ENCODE measurements around the gene KCTD12. TPM values are rescaled to one million over a fixed set of nuclear protein-coding genes. Genes with fewer than 3 reads are reported as not detected.

KCTD12 gene
- total RNA-seq, 4 donors from 2014 or later, result 112 to 169 (median 148) TPM

DNA sequence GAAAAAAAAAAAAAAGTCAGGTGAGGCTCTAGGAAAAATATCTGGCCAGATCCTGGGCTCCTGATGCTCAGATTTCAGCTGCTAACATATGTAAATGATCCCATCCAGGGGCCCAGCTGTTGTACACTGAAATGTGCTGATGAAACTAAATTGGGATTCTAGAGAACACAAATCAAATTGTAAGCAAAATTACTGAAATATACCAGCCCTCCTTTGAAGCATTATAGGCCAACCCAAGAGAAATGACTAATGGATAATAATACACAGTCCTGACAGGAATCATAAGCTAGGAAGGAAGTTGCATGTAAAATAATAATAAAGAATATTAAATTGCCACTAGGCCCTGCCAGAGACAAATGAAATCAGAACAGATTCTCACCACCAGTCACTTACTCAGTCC lies 17.8 kb downstream of the KCTD12 start:
- Histone ChIP-seq H3K4me3 (no peak overlapping the region), H3K9me3 (no peaks in the 10 kb centered on the region), H3K36me3 (no peaks in the 10 kb centered on the region), H3K27me3 (no peaks in the 10 kb centered on the region), H3K4me1 (peaks cover 0 to 5% (median 2%) of the 10 kb centered on the region in 4 donors), H3K27ac (replicated peaks in 1 of 4) (no peak overlapping the region)
- TF ChIP-seq, protein P1, sequence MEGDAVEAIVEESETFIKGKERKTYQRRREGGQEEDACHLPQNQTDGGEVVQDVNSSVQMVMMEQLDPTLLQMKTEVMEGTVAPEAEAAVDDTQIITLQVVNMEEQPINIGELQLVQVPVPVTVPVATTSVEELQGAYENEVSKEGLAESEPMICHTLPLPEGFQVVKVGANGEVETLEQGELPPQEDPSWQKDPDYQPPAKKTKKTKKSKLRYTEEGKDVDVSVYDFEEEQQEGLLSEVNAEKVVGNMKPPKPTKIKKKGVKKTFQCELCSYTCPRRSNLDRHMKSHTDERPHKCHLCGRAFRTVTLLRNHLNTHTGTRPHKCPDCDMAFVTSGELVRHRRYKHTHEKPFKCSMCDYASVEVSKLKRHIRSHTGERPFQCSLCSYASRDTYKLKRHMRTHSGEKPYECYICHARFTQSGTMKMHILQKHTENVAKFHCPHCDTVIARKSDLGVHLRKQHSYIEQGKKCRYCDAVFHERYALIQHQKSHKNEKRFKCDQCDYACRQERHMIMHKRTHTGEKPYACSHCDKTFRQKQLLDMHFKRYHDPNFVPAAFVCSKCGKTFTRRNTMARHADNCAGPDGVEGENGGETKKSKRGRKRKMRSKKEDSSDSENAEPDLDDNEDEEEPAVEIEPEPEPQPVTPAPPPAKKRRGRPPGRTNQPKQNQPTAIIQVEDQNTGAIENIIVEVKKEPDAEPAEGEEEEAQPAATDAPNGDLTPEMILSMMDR (IDR thresholded peaks at IDR 0.05), result no peak
- no peak for TF ChIP-seq EP300 (IDR thresholded peaks at IDR 0.05)
- no peak for TF ChIP-seq POLR2A (IDR thresholded peaks at IDR 0.05; ENCODE audit: low read depth)
- TF ChIP-seq POLR2AphosphoS5 (IDR thresholded peaks at IDR 0.05), result no peak
- intact Hi-C loops (cut with DNase I), result no loop called here
- no peak for DNase-seq (ENCODE audit: extremely low spot score)

DNA sequence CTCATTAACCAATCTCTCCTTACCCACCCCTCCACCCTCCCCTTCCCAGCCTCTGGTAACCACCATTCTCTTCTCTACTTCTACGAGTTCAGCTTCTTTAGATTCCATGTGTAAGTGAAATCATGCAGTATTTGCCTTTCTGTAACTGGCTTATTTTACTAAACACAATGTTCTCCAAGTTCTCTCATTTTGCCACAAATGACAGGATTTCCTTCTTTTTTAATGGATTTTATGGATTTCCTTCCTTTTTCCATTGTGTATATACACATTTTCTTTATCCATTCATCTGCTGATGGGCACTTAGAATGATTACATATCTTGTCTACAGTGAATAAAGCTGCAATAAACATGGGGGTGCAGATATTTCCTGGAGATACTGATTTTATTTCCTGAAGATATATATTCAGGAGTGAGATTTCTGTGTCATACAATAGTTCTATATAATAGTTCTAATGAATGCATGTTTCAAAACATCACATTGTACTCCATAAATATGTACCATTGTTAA lies 20.2 kb downstream of the KCTD12 start:
- H3K36me3 ChIP-seq, result no peaks in the 10 kb centered on the region
- H3K9me3 ChIP-seq, result no peaks in the 10 kb centered on the region
- no peak overlapping the region for H3K4me3 ChIP-seq
- no peaks in the 10 kb centered on the region for H3K27me3 ChIP-seq
- no peak overlapping the region for H3K27ac ChIP-seq (replicated peaks in 1 of 4)
- 78% methylated on average over 1 of the region's 1 CpG for WGBS
- intact Hi-C loops (cut with DNase I), result no loop called here
- H3K4me1 ChIP-seq, result peaks cover 0 to 5% (median 2%) of the 10 kb centered on the region in 4 donors
- TF ChIP-seq, protein P1 (IDR thresholded peaks at IDR 0.05), result no peak
- TF ChIP-seq EP300 (IDR thresholded peaks at IDR 0.05) (no peak), POLR2A (IDR thresholded peaks at IDR 0.05; ENCODE audit: low read depth) (no peak), POLR2AphosphoS5 (IDR thresholded peaks at IDR 0.05) (no peak)
- DNase-seq (ENCODE audit: extremely low spot score), result no peak

- DNase-seq (ENCODE audit: extremely low spot score), result no peak
- TF ChIP-seq POLR2A (IDR thresholded peaks at IDR 0.05; ENCODE audit: low read depth), result no peak
- no peak for TF ChIP-seq POLR2AphosphoS5 (IDR thresholded peaks at IDR 0.05)
- TF ChIP-seq, protein P1 (IDR thresholded peaks at IDR 0.05), result no peak
- TF ChIP-seq EP300 (IDR thresholded peaks at IDR 0.05), result no peak
- 83% methylated on average over 4 of the region's 4 CpGs for WGBS
- Histone ChIP-seq H3K36me3 (no peaks in the 10 kb centered on the region), H3K4me1 (peaks cover 0 to 5% (median 2%) of the 10 kb centered on the region in 4 donors), H3K9me3 (no peaks in the 10 kb centered on the region), H3K27ac (replicated peaks in 1 of 4) (no peak overlapping the region), H3K4me3 (no peak overlapping the region), H3K27me3 (no peaks in the 10 kb centered on the region)
- intact Hi-C loops (cut with DNase I), result no loop called here
Measured at GRCh38 chr13:76865109-76865508, 21.1 kb downstream of the KCTD12 start.

DNA sequence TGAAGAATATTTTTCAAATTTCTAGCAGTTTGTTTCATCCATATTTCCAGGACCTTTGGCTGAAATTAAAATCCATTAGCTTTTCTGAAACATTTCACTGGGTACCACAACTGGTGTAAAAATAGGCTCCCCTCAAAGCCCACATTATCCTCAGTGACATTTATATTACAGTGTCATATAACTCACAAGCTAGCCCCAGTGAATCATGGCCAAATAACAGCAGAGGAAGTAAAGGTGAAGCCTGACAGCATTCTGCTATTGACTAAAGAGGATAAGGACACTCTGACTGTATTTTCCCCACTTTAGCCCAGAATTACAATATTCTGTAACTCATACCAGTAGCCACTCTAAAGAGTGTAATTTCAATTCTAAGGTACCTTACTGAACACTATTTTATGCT lies 21.9 kb downstream of the KCTD12 start:
- intact Hi-C loops (cut with DNase I), result no loop called here
- H3K27ac ChIP-seq (replicated peaks in 1 of 4), result no peak overlapping the region
- TF ChIP-seq EP300 (IDR thresholded peaks at IDR 0.05) (no peak), POLR2AphosphoS5 (IDR thresholded peaks at IDR 0.05) (no peak), POLR2A (IDR thresholded peaks at IDR 0.05; ENCODE audit: low read depth) (no peak)
- TF ChIP-seq, protein P1 (IDR thresholded peaks at IDR 0.05), result no peak

DNA sequence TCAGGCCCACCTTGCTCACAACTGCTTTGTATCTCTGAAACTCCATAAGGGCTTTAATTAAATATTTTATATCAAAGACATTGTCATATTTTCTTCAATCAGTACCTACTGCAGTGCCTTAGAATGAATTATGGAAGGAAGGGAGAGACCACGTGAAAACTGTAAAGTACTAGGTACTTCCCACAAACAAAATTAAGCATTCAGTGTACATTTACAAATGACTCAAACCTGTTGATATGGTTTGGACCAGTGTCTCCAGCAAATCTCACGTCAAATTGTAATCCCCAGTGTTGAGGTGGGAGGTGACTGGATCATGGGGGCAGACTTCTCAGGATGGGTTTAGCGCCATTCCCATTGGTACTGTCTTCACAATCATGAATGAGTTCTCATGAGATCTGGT lies 23.2 kb downstream of the KCTD12 start:
- TF ChIP-seq, protein P1 (IDR thresholded peaks at IDR 0.05), result no peak
- TF ChIP-seq POLR2A (IDR thresholded peaks at IDR 0.05; ENCODE audit: low read depth) (no peak), POLR2AphosphoS5 (IDR thresholded peaks at IDR 0.05) (no peak), EP300 (IDR thresholded peaks at IDR 0.05) (no peak)
- 94% methylated on average over 3 of the region's 3 CpGs for WGBS
- DNase-seq (ENCODE audit: extremely low spot score), result no peak
- Histone ChIP-seq H3K36me3 (no peaks in the 10 kb centered on the region), H3K27me3 (no peaks in the 10 kb centered on the region), H3K4me1 (peaks cover 0 to 5% (median 2%) of the 10 kb centered on the region in 4 donors), H3K27ac (replicated peaks in 1 of 4) (no peak overlapping the region), H3K9me3 (no peaks in the 10 kb centered on the region), H3K4me3 (no peak overlapping the region)
- intact Hi-C loops (cut with DNase I), result no loop called here

More for the DNA sequence above, 21.9 kb downstream of the KCTD12 start:
- Histone ChIP-seq H3K36me3 (no peaks in the 10 kb centered on the region), H3K4me1 (peaks cover 0 to 5% (median 2%) of the 10 kb centered on the region in 4 donors), H3K4me3 (no peak overlapping the region), H3K9me3 (no peaks in the 10 kb centered on the region), H3K27me3 (no peaks in the 10 kb centered on the region)
- DNase-seq (ENCODE audit: extremely low spot score), result no peak
